Tibial artery (tissue), 4 donors: ENCODE data around the gene HTR3B.

ENCODE experiments used
- DNase-seq, 2 donors: peaks; one replicate each; pipeline ENCODE4 v3.0.0-alpha.2; 2019
- H3K27ac ChIP-seq, 2 donors: fragments of 200-600 bp; sonication (generic) in 1 of 2; 1 replicate in 1 of 2; 2 replicates in 1 of 2; pipeline ENCODE4 v1.5.1; 2018 to 2019; ENCODE audit warnings: mild to moderate bottlenecking in 1 of 2
- H3K27me3 ChIP-seq, 2 donors: fragments of 200-600 bp; sonication (generic) in 1 of 2; one replicate each; pipeline versions ENCODE4 v1.5.1 to v1.6.0; 2016 to 2019
- H3K36me3 ChIP-seq, 3 donors: fragments of 200-600 bp; sonication (generic) in 2 of 3; one replicate each; pipeline ENCODE4 v1.5.1; 2016 to 2019; ENCODE audit warnings: mild to moderate bottlenecking in 2 of 3
- H3K4me1 ChIP-seq, 4 donors: fragments of 200-600 bp; sonication (generic) in 2 of 4; 1 replicate in 3 of 4; 2 replicates in 1 of 4; pipeline ENCODE4 v1.5.1; 2016 to 2019
- H3K4me3 ChIP-seq, 2 donors: fragments of 200-600 bp; sonication (generic) in 1 of 2; 1 replicate in 1 of 2; 2 replicates in 1 of 2; pipeline ENCODE4 v1.5.1; 2018 to 2019; ENCODE audit warnings: mild to moderate bottlenecking in 2 of 2
- H3K9me3 ChIP-seq, 3 donors: fragments of 200-600 bp; sonication (generic) in 1 of 3; one replicate each; pipeline ENCODE4 v1.5.1; 2016 to 2019
- intact Hi-C: fragments of 100-400 bp; cut with DNase I; formaldehyde crosslinking; loops from one replicate; pipeline ENCODE4 v1.15.0; 2023; ENCODE audit warnings: low total_unique reads
- TF ChIP-seq, protein P1 (sequence below), 2 experiments: fragments of 200-600 bp in 1 of 2; fragments of 450-650 bp in 1 of 2; IDR thresholded peaks; one replicate each; pipeline ENCODE4 v1.5.1; 2017 to 2019; ENCODE audit warnings: antibody characterized with exemption in 2 of 2, mild to moderate bottlenecking in 1 of 2, moderate library complexity in 1 of 2

The HTR3B gene

DNA sequence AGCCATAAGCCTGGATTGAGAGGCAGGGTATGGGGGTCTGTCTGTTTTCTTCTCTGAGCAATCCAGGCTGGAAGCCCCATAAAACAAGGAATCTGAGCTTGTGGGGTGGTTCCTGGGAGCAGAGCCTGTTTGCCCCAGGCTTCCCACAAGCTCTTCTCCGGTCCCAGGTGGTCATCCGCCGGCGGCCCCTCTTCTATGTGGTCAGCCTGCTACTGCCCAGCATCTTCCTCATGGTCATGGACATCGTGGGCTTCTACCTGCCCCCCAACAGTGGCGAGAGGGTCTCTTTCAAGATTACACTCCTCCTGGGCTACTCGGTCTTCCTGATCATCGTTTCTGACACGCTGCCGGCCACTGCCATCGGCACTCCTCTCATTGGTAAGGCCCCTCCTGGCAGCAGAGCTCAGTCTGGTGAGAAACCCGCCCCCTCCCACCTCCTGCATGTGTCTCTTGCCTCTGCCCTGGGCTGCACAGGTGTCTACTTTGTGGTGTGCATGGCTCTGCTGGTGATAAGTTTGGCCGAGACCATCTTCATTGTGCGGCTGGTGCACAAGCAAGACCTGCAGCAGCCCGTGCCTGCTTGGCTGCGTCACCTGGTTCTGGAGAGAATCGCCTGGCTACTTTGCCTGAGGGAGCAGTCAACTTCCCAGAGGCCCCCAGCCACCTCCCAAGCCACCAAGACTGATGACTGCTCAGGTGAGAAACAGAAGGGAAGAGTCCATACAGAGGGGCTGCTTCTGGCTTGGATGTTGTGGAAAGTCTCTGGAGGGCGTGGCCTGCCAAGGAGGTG is 82.0 kb downstream of the HTR3B start:
- TF ChIP-seq, protein P1, sequence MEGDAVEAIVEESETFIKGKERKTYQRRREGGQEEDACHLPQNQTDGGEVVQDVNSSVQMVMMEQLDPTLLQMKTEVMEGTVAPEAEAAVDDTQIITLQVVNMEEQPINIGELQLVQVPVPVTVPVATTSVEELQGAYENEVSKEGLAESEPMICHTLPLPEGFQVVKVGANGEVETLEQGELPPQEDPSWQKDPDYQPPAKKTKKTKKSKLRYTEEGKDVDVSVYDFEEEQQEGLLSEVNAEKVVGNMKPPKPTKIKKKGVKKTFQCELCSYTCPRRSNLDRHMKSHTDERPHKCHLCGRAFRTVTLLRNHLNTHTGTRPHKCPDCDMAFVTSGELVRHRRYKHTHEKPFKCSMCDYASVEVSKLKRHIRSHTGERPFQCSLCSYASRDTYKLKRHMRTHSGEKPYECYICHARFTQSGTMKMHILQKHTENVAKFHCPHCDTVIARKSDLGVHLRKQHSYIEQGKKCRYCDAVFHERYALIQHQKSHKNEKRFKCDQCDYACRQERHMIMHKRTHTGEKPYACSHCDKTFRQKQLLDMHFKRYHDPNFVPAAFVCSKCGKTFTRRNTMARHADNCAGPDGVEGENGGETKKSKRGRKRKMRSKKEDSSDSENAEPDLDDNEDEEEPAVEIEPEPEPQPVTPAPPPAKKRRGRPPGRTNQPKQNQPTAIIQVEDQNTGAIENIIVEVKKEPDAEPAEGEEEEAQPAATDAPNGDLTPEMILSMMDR (IDR thresholded peaks at IDR 0.05): no peak
- Histone ChIP-seq H3K36me3 (no peaks in the 10 kb centered on the region), H3K27me3 (peaks cover 0 to 40% of the 10 kb centered on the region in 2 donors), H3K4me3 (no peak overlapping the region), H3K4me1 (no peaks in the 10 kb centered on the region), H3K9me3 (no peaks in the 10 kb centered on the region), H3K27ac (no peak overlapping the region)
- intact Hi-C loops: no loop called here
- no peak for DNase-seq

DNA sequence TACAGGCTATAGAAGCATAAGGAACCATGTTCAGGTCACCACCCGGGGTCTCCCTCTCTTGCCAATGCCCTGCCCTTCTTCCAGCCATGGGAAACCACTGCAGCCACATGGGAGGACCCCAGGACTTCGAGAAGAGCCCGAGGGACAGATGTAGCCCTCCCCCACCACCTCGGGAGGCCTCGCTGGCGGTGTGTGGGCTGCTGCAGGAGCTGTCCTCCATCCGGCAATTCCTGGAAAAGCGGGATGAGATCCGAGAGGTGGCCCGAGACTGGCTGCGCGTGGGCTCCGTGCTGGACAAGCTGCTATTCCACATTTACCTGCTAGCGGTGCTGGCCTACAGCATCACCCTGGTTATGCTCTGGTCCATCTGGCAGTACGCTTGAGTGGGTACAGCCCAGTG is 84.8 kb downstream of the HTR3B start:
- H3K4me3 ChIP-seq: no peak overlapping the region
- H3K36me3 ChIP-seq: no peaks in the 10 kb centered on the region
- TF ChIP-seq, protein P1 (IDR thresholded peaks at IDR 0.05): no peak
- no peaks in the 10 kb centered on the region for H3K4me1 ChIP-seq
- intact Hi-C loops: no loop called here
- H3K9me3 ChIP-seq: no peaks in the 10 kb centered on the region
- no peak overlapping the region for H3K27ac ChIP-seq
- no peak for DNase-seq
- peaks cover 0 to 48% of the 10 kb centered on the region in 2 donors for H3K27me3 ChIP-seq

DNA sequence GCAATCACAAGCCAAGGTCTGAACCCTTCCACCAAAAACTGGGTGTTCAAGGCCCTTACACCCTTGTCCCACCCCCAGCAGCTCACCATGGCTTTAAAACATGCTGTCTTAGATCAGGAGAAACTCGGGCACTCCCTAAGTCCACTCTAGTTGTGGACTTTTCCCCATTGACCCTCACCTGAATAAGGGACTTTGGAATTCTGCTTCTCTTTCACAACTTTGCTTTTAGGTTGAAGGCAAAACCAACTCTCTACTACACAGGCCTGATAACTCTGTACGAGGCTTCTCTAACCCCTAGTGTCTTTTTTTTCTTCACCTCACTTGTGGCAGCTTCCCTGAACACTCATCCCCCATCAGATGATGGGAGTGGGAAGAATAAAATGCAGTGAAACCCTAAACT is 85.3 kb downstream of the HTR3B start:
- intact Hi-C loops: loop anchor here (5.0 to 10.0 kb wide), 2 partner anchors 67 to 95 kb away; partner anchors contain the start of gene ZBTB16
- no peak overlapping the region for H3K4me3 ChIP-seq
- no peak overlapping the region for H3K27ac ChIP-seq
- H3K27me3 ChIP-seq: peaks cover 0 to 48% of the 10 kb centered on the region in 2 donors
- DNase-seq: no peak
- H3K9me3 ChIP-seq: no peaks in the 10 kb centered on the region
- H3K4me1 ChIP-seq: no peaks in the 10 kb centered on the region
- H3K36me3 ChIP-seq: no peaks in the 10 kb centered on the region
- TF ChIP-seq, protein P1 (IDR thresholded peaks at IDR 0.05): no peak

DNA sequence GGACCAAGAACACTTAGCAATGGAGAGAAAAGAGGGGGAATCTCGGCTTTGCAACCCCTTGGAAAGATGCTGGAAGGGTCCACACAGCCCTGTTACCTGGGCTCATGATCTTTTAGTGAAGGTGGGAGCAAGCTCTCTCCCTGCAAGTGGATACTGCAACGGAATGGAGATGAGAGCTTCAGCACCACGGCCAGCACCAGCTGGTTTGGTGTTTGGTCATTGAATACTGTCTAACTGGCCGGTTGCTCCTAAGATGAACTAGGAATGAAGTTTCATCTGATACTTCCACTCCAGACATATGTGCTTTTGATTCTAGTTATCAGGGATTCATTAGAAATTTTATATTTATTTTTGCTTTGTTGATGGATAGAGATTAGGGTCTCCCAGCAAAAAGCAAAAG is 86.6 kb downstream of the HTR3B start:
- TF ChIP-seq, protein P1 (IDR thresholded peaks at IDR 0.05): no peak
- Histone ChIP-seq H3K27ac (no peak overlapping the region), H3K4me3 (no peak overlapping the region), H3K4me1 (no peaks in the 10 kb centered on the region), H3K27me3 (peaks cover 0 to 45% of the 10 kb centered on the region in 2 donors), H3K36me3 (no peaks in the 10 kb centered on the region), H3K9me3 (no peaks in the 10 kb centered on the region)
- intact Hi-C loops: loop anchor here (5.0 to 10.0 kb wide), 2 partner anchors 66 to 96 kb away; partner anchors contain the start of gene ZBTB16
- no peak for DNase-seq

DNA sequence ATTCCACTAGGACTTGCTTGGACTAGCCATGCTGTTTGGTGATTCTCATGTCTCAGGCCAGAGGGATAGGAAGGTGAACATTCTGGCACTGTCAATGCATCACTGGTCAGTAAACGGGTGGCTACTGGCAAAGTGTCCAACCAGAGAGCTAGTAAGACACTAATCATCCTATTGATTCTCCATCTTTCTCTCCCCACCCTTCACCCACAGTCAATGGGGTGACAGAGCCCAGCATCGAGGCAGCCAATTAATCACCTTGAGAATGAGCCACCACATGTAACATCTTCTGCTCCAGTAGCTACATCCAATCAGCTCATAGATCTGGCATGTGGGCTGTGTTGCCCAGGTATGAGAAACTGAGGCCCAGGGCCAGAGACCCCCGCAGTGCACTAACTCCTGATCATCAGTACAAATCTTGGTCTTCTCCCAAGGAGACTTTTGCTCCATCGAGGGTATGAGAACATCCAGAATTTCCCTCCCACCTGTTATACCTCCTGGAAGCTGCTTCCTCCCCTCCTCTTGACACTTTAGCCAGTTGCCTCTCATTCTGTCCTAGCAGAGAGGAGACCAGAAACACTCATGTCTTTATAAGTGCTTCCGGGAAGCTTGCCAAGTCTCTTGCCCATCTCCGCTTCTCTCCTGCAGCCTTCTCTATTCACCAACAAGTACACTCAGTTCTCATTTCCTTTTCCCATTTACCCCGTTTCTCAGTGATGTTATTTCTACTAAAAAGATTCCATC is 87.3 kb downstream of the HTR3B start:
- DNase-seq: no peak

More for the DNA sequence above, 87.3 kb downstream of the HTR3B start:
- Histone ChIP-seq H3K4me1 (no peaks in the 10 kb centered on the region), H3K27ac (no peak overlapping the region), H3K4me3 (no peak overlapping the region), H3K36me3 (no peaks in the 10 kb centered on the region), H3K27me3 (peaks cover 0 to 40% of the 10 kb centered on the region in 2 donors), H3K9me3 (no peaks in the 10 kb centered on the region)
- intact Hi-C loops: loop anchor here (5.0 to 10.0 kb wide), 2 partner anchors 65 to 97 kb away; partner anchors contain the start of gene ZBTB16
- TF ChIP-seq, protein P1 (IDR thresholded peaks at IDR 0.05): no peak
